Inflammatory macrophage (primary cell): ENCODE results near the gene ABI3BP.

ENCODE experiments used
- DNase-seq, 2 donors: peaks; one replicate each; pipeline ENCODE4 v3.0.0-alpha.2; 2020 to 2022

Gene ABI3BP

DNA sequence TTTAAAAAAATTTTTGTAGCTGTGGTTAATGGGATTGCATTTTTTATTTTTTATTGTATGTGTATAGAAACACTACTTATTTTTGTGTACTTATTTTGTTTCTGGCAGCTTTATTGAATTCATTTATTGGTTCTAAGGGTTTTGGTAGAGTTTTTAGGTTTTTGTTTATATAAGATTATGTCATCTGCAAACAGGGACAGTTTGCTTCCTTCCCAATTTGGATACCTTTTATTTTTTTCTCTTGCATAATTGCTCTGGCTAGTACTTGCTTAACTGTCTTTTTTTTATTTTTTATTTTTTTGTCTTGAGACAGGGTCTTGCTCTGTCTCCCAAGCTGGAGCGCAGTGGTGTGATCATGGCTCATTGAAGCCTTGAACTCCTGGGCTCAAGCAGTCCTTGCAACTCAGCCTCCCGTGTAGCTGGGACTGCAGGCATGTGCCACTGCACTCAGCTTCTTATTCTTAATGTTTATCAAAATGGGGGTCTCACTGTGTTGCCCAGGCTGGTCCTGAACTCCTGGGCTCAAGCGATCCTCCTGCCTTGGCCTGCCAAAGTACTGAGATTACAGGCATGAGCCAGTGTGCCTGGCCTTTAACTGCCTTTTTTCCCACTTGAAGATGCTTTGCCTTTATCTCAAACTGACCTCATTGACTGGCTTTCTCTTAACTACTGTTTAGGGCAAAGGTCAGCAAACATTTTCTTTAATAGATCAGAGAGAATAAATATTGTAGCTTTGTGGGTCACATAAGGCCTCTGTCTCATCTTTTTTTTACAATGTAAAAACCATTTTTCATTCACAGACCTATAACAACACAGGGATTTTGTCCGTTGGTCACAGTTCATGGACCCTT, 275.4 kb downstream of the ABI3BP start:
- DNase-seq: no peak

DNA sequence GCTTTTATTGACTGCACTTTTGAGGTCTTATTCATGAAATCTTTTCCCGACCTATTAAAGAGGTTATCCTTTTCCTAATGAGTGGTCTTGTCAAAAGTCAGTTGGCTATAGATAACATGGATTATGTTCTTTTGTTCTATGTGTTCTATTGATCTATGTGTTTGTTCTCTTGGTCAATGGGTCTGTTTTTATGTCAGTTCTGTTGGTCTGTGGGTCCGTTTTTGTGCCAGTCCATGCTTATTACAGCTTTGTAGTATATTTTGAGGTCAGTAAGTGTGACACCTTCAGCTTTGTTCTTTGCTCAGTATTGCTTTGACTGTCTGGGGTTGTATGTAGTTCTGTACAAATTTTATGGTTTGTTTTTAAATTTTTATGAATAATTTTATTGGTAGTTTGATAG, 276.2 kb downstream of the ABI3BP start:
- DNase-seq: no peak

DNA sequence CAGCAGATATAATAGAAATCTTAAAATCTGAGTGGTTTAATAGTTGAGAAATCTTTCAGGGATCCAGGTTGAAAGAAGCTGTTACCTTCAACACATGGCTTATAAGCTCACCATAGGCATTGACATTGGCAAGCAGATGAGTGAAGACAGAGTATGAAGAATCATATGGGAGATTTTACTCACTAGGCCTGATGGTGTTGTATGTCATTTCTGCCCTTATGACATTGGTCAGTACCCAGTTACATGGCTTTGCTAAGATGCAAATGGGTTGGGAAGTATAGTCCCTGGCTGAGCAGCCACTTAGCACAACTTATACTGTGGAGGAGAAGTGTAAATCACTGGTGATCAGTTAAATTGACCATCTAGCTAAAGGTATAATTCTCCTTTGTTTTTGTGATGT, 278.0 kb downstream of the ABI3BP start:
- no peak for DNase-seq

DNA sequence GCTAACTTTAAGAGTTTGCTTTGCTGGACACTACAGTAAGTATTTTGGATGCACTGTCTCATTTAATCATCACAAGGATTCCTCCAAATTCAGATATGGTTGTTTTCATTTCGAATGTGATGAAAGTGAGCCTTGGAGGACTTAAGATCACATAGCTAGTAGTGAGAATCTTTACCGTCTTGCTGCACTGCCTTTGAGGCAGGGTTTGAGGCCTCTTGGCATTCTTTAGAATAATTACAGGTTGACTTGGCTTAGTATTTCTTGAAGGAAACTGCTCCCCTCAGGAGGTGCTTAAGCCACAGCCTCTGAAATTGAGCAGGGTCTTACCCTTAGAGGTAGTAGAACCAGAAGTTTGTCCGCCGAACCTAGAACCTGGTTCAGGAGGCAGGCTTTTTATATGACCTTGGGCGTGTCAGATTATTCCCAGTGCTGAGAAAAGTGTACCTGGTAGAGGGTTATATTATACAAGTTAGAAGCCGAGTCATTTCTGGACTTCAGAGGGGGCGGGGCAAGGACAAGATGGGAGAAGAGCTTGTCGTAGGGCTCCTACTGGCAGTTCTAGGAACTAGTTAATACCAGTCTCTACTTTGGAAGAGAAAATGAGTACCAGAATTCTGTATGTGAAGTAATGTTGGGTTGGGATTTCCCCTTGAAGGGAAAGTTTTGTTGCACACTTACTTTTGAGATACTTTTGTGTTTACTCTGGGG, 282.8 kb downstream of the ABI3BP start:
- DNase-seq: peak; percentile 54 to 60

DNA sequence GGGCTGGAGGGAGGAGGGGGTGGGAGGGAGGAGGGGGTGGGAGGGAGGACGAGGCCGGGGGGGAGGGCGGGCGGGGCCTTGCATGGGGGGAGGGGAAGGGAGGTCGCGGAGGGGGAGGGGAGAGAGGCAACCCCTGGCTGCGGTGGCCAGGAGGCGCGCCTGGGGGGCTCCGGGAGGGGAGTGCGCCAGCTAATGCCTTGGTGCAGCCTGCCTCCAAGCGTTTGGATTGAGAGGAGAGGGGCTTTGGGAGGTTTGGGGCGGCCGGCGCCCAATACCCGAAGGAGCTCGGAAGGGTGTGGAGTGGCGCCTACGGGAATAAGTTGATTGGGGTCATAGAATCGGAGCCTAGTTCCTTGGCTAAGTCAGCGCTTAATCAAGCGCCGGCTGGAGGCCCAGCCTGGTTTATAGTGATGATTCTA, 283.4 kb downstream of the ABI3BP start:
- peak in 1 of 2 donors; percentile 31 for DNase-seq

DNA sequence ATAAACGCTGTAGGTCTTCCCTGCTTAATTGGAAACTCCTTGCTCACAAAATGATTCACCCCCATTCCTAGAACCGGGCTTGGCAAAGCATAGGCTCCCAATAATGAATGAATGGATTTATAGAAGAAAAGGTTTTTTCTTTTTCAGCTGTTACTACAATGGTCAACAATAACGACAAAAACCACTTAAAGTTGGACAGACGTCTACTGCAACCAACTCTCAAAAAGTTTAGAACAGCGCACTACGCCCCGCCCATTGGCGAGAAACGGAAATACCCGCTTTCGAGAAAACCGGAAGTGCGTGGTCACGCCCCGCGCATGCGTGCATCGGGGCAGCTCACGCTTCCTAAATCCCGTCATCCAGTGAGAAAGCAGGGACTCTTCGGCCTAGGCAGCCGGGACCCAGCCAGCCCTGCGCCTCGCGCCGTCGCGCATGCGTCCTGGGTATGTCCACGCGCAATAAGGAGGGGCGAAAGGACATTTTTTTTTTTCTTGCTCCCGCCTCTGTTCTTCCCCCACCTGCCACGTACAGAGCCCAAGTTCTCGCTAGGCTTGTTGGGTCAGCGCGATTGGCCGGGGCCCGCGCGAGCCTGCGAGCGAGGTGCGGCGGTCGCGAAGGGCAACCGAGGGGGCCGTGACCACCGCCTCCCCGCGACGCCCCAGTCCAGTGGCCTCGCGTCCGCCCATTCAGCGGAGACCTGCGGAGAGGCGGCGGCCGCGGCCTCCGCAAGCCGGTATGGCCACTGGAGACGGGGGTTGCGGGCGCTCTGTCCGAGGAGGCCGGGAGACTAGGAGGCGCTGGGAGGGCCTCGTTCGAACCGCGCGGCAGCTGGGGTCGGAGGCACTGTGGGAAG, 284.0 kb downstream of the ABI3BP start, which contains the start of gene TFG:
Gene TFG (plus strand): TSS at position 506 of the 853 bp plus-strand sequence. CDS start 4,192 bp downstream, outside the sequence.
- DNase-seq: peak; percentile 100

DNA sequence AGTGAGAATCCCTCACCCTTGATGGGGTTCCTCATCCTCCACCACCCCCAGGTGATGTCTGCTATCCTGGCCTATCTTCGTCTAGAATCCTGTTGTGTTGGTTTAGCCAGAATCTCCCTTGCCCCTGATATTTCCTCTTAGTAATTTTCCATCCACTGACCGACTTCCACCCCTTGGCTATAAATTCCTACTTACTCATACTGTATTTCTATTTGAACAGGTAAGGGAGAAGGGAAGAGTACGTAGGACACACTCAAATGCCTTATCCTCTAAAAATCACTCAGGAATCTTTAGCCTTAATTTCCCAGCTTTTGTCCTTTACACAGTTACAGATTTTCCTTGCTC, 284.6 kb downstream of the ABI3BP start:
- DNase-seq: no peak

DNA sequence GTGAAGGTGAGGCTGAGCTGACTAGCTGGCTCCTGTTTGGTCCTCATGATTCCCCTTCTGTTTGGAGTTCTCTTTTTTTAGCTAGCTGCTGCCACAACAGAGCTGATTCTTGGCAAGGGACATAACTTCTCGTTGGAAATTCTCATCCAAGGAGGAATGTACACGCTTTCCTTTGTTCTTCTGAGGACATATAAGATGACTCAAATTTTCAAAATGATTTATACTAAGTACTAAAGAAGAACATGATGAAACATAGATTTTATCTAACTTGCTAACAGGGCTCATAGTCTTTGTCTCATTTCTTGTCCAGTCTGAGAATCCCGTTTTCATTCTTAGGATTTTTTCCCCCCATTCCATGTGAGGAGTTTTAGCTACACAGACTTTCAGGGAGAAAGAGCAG, 286.9 kb downstream of the ABI3BP start:
- no peak for DNase-seq

DNA sequence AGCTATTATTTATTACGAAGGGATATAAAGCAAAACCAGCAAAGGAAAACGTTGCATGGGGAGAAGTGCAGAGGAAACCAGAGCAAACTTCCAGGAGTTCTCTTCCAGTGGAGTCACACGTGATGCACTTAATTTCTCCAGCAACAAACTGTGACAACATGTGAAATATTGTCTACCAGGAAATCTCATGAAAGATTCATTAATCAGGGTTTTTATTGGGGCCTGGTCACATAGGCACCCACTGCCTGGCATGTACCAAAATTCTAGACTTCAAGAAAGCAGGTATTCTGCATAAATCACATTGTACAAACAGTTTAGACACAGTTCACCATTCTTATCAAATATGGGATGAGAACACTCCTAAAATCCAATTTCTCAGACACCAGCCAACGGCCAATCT, 289.4 kb downstream of the ABI3BP start:
- DNase-seq: no peak

DNA sequence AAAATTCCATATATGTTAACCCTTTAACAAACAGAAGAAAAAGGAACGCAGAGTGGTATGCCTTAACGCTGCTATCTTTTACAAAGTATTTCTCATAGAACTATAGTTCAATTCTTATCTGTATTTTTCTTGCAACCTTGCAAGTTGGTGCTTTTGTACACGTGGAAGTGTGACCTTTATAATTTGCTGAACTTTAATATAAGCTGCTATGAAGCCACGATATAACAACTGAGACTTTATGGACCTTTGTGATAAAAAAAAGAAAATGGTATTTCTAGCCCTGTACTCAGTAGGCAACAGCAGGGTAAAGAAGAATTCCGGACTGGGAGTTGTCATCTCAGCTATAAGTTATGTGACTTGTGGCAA, 290.3 kb downstream of the ABI3BP start:
- DNase-seq: no peak

DNA sequence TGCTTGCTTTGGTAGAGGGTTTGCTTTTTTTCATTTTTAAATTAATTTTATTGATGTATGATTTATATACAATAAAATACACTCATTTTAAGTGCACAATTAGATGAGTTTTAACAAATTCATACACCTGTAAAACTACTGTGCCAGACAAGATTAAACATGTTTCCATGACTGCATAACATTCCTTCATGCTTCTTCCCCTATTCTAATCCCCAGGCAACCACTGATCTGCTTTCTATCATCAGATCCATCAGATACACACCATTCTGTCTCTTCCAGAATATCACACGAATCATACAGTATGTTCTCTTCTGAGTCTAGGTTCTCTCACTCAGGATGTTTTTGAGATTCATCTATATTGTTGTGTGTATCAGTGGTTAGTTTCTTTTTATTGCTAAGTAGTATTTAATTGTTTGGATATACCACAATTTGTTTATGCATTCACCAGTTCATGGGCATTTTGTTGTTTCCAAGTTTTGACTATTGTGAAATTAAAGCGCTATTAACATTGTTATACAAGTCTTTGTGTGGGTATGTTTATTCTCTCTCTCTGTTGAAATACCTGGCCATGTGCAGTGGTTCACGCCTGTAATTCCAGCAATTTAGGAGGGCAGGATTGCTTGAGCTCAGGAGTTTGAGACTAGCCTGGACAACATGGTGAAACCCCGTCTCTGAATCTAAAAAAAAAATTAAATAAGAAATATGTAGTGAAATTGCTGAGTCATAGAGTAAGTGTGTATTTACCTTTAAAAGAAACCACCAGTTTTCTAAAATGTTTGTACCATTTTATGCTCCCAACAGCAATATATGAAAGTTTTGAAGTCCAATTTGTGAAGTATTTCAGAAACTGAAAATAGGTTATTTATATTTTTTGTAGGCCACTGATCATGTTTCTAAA, 290.9 kb downstream of the ABI3BP start:
- no peak for DNase-seq

DNA sequence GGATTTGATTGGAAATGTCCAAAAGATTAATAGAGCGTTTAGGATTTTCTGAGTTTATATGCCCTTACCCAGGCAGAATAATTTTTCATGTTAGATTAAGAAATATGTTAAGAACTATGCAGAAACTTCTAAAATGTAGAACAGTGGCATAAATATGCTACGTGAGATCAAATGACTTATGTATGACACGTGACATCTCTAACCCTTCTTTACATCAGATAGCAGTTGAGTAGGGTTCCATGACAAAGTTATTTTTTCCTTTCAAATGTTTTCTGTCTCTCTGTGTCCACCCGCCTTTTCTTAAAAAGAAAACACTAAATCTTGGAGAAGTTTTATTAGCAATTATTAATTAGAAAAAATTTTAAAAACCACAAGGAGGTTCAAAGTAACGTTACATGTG, 292.5 kb downstream of the ABI3BP start:
- no peak for DNase-seq
